ENCODE data around the gene DGCR8.

DNA sequence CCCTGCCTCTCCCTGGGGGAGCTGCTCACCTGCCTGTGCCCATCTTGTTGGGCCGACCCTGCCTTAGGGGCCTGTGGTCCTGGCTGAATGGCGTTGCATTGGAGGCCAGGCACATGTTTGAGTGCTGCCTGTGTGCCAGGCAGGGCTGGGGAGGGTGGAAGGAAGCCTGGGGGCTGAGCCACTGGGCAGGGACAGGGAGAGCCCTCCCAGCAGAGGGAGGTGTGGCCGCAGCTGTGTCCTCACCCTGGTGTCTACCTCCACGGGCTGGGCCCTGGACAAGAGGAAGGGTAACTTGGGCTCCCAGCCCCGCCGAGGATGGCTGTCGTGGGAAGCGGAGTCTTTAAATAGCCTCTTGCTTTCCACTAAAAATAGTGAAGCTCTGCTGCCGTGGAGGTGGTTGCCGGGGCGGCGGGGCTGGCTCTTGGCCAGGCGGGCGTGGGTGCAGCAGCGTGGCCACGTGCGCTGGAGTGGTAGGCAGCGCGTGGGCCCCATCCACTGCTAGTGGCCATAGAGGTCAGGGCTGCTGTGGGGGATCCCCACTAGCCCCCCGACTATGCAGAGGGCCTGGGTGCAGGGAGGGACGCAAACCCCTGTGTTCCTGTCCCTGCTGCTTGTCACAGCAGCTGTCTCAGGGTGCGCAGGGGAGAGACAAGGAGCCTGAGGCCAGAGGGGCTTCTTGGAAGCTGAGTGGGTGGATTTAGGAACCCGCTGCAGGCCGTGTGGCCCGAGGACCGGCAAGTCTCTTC is 57.8 kb downstream of the DGCR8 start:
- TF ChIP-seq, protein P1, sequence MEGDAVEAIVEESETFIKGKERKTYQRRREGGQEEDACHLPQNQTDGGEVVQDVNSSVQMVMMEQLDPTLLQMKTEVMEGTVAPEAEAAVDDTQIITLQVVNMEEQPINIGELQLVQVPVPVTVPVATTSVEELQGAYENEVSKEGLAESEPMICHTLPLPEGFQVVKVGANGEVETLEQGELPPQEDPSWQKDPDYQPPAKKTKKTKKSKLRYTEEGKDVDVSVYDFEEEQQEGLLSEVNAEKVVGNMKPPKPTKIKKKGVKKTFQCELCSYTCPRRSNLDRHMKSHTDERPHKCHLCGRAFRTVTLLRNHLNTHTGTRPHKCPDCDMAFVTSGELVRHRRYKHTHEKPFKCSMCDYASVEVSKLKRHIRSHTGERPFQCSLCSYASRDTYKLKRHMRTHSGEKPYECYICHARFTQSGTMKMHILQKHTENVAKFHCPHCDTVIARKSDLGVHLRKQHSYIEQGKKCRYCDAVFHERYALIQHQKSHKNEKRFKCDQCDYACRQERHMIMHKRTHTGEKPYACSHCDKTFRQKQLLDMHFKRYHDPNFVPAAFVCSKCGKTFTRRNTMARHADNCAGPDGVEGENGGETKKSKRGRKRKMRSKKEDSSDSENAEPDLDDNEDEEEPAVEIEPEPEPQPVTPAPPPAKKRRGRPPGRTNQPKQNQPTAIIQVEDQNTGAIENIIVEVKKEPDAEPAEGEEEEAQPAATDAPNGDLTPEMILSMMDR (IDR thresholded peaks at IDR 0.05) = no peak
- no peak for TF ChIP-seq POLR2AphosphoS5 (IDR thresholded peaks at IDR 0.05)
- TF ChIP-seq POLR2A (IDR thresholded peaks at IDR 0.05) = no peak
- no peak for TF ChIP-seq EP300 (IDR thresholded peaks at IDR 0.05; ENCODE audit: low read depth)
